D721Med (cell line): ENCODE measurements around the gene MAP7D2.

ENCODE experiments used
- DNase-seq: peaks from one replicate; pipeline ENCODE4 v3.0.0; 2011; ENCODE audit warnings: low spot score; ENCODE audit not compliant: insufficient read length
- FAIRE-seq: peaks from 2 replicates; lab custom pipeline; 2011; peaks lifted over from hg19 to GRCh38; lab: Jason Lieb, UNC
- TF ChIP-seq, protein P1 (sequence below): IDR thresholded peaks from 2 replicates; pipeline ENCODE4 v1.5.1; 2012; ENCODE audit warnings: mild to moderate bottlenecking, control low read depth; ENCODE audit not compliant: insufficient read depth; ENCODE audit errors: missing control alignments

Gene MAP7D2

GRCh38 chrX:19991350-19991718 lies 125.4 kb downstream of the MAP7D2 start:
- TF ChIP-seq, protein P1, sequence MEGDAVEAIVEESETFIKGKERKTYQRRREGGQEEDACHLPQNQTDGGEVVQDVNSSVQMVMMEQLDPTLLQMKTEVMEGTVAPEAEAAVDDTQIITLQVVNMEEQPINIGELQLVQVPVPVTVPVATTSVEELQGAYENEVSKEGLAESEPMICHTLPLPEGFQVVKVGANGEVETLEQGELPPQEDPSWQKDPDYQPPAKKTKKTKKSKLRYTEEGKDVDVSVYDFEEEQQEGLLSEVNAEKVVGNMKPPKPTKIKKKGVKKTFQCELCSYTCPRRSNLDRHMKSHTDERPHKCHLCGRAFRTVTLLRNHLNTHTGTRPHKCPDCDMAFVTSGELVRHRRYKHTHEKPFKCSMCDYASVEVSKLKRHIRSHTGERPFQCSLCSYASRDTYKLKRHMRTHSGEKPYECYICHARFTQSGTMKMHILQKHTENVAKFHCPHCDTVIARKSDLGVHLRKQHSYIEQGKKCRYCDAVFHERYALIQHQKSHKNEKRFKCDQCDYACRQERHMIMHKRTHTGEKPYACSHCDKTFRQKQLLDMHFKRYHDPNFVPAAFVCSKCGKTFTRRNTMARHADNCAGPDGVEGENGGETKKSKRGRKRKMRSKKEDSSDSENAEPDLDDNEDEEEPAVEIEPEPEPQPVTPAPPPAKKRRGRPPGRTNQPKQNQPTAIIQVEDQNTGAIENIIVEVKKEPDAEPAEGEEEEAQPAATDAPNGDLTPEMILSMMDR: no peak
- no peak for FAIRE-seq

DNA sequence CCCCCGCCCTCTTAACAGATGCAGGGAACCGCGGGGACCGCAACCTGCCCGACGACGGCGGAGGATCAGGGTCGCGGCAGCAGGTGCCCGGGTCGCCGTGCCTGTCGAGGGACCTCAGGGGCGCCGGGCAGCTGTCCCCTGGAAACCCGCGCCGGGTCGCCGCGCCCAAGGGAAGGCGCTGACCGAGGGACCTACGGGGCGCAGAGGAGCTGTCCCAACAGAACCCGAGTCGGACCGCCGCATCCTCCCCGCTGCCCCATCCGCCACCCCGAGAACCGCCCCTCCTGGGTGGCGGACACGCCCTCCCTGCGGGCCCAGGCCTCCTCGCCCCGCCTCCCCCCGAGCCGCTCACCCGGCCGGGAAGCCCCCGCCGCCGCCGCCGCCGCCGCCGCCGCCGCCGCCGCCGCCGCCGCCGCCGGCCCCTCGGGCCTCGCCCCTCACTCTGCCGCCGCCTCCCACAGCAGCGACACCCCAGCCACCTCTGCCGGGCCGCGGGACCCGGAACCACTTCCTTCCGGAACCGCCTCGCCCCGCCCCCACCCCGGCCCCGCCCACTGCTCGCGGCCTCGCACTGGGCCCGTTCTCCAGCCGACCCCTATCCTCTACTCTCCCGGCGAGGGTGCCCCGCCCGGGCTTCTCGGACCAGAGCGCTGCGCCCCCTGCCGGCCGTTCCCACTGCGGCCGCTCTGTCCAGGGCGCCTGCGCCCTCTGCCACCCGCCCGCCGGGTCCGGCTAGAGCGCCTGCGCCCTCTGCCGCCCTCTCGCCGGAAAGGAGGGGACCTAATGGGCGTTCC lies 126.0 kb downstream of the MAP7D2 start, which contains the start of gene BCLAF3:
Gene BCLAF3, minus strand, starts transcription at position 506 of the 794 bp plus-strand sequence. CDS start 20,797 bp downstream, outside the sequence.
- TF ChIP-seq, protein P1: peak; percentile 51
- FAIRE-seq (no peak), DNase-seq (peak; percentile 58)

More at GRCh38 chrX:19991350-19991718, 125.4 kb downstream of the MAP7D2 start:
- no peak for DNase-seq

GRCh38 chrX:19990151-19990555 lies 126.6 kb downstream of the MAP7D2 start:
- DNase-seq (no peak), FAIRE-seq (no peak)
- TF ChIP-seq, protein P1: no peak

DNA sequence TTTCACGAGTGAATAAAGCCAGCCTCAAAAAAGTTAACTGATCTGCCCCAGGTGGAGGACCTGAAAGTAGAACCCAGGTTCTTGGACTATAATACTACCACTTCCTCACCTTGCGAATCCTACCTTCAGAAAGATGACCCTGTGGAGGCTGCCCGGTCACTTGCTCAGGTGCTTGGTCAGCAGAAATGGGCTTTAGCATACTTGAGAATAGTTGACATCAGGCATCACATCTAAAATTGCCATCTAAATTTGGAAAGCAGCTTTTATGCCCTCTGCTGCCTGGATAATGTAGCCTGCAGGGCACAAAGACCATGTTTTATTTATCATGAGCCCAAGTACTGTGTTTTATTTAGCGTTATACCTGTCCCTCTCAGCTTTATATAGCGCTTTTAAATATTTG lies 128.9 kb downstream of the MAP7D2 start:
- TF ChIP-seq, protein P1: no peak
- FAIRE-seq (no peak), DNase-seq (no peak)

DNA sequence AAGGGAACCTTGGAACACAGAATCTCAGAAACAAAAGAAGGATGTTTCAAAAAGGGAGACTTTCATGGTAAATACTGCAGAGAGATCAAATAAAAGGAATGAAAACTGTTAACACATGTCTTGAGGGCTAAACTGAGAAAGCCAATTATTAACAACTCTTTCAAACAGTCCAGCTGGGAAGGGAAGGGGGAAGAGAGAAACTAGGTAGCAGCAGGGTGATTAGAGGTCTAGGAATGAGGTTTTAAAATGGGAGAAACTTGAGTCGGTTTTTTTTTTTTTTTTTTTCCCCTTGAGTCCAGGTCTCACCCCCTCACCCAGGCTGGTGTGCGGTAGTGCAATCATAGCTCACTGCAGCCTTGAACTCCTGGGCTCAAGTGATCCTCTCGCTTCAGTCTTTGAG lies 130.2 kb downstream of the MAP7D2 start:
- TF ChIP-seq, protein P1: no peak
- FAIRE-seq (no peak), DNase-seq (no peak)

GRCh38 chrX:19981947-19982346 lies 134.8 kb downstream of the MAP7D2 start:
- DNase-seq: no peak
- TF ChIP-seq, protein P1: no peak
- no peak for FAIRE-seq

- TF ChIP-seq, protein P1: no peak
- DNase-seq (no peak), FAIRE-seq (no peak)
These were observed 140.9 kb downstream of the MAP7D2 start for GRCh38 chrX:19975845-19976244.
